ENCODE measurements around the gene LNX1. TPM values are rescaled to one million over a fixed set of nuclear protein-coding genes. Genes with fewer than 3 reads are reported as not detected.

The LNX1 gene
- total and polyA plus RNA-seq, 2 of the 13 experiments (the other 11 are each of a cell fraction or from before 2014, with no cell fraction given), result 0.49 TPM

- TF ChIP-seq ZBTB49 (CRISPR knock-in tag; IDR thresholded peaks at IDR 0.05; ENCODE audit: borderline replicate concordance), result no peak
- TF ChIP-seq HNF4A (CRISPR knock-in tag; IDR thresholded peaks at IDR 0.05), result 0 out of 2 replicates have a peak, but pooled peaks have one; percentile 7
- TF ChIP-seq, protein P1, sequence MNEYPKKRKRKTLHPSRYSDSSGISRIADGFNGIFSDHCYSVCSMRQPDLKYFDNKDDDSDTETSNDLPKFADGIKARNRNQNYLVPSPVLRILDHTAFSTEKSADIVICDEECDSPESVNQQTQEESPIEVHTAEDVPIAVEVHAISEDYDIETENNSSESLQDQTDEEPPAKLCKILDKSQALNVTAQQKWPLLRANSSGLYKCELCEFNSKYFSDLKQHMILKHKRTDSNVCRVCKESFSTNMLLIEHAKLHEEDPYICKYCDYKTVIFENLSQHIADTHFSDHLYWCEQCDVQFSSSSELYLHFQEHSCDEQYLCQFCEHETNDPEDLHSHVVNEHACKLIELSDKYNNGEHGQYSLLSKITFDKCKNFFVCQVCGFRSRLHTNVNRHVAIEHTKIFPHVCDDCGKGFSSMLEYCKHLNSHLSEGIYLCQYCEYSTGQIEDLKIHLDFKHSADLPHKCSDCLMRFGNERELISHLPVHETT (CRISPR knock-in tag; conservative IDR thresholded peaks at IDR 0.05), result no peak
- TF ChIP-seq ZNF547 (CRISPR knock-in tag; IDR thresholded peaks at IDR 0.05), result no peak
- 0 out of 2 replicates have a peak, but pooled peaks have one; percentile 18 for TF ChIP-seq STAG1 (CRISPR knock-in tag; IDR thresholded peaks at IDR 0.05)
- TF ChIP-seq ZNF766 (CRISPR knock-in tag; IDR thresholded peaks at IDR 0.05; ENCODE audit: borderline replicate concordance), result no peak
- TF ChIP-seq CEBPB (IDR thresholded peaks at IDR 0.05; ENCODE audit: borderline replicate concordance, low read depth, low read length), result peak; percentile 75; the same call in 1 of the 2 replicates
- no peak for TF ChIP-seq ZNF335 (CRISPR knock-in tag; IDR thresholded peaks at IDR 0.05)
- no peak for TF ChIP-seq ZNF350 (CRISPR knock-in tag; IDR thresholded peaks at IDR 0.05; ENCODE audit: borderline replicate concordance, low read depth)
- no peak for TF ChIP-seq ZNF546 (CRISPR knock-in tag; conservative IDR thresholded peaks at IDR 0.05)
- TF ChIP-seq SALL1 (CRISPR knock-in tag; IDR thresholded peaks at IDR 0.05), result peak; percentile 65
- no peak for TF ChIP-seq ADNP (CRISPR knock-in tag; IDR thresholded peaks at IDR 0.05)
- TF ChIP-seq CTCF (CRISPR knock-in tag; IDR thresholded peaks at IDR 0.05), result peak; percentile 23; the same call in 1 of the 2 replicates
- TF ChIP-seq SOX5 (CRISPR knock-in tag; IDR thresholded peaks at IDR 0.05; ENCODE audit: borderline replicate concordance), result peak; percentile 70; the same call in 1 of the 2 replicates
- peak; percentile 17; the same call in 1 of the 2 replicates for TF ChIP-seq HMG20A (CRISPR knock-in tag; IDR thresholded peaks at IDR 0.05; ENCODE audit: borderline replicate concordance)
- no peak for TF ChIP-seq TBX2 (CRISPR knock-in tag; IDR thresholded peaks at IDR 0.05; ENCODE audit: borderline replicate concordance)
- no peak for TF ChIP-seq HIVEP1 (CRISPR knock-in tag; IDR thresholded peaks at IDR 0.05)
- TF ChIP-seq TEAD3 (CRISPR knock-in tag; optimal IDR thresholded peaks at IDR 0.05; ENCODE audit: borderline replicate concordance), result peak; percentile 75
- no peak for TF ChIP-seq MIER2 (CRISPR knock-in tag; IDR thresholded peaks at IDR 0.05)
- TF ChIP-seq ZNF83 (CRISPR knock-in tag; IDR thresholded peaks at IDR 0.05; ENCODE audit: borderline replicate concordance), result no peak
- no peak for TF ChIP-seq SOX13 (IDR thresholded peaks at IDR 0.05)
- TF ChIP-seq SOX13 (CRISPR knock-in tag; conservative IDR thresholded peaks at IDR 0.05 in 1 of 2, IDR thresholded peaks at IDR 0.05 in 1 of 2), result peak in 1 of 2 experiments; percentile 71; a peak in 2 of 4 replicates
- TF ChIP-seq CSRNP2 (CRISPR knock-in tag; conservative IDR thresholded peaks at IDR 0.05; ENCODE audit: low read depth), result no peak
Observed at GRCh38 chr4:53497487-53498244, 93.6 kb downstream of the LNX1 start (continued).

All from HepG2 (cell line).